Measurements from ENCODE around the gene LRRN3. TPM values are rescaled to one million over a fixed set of nuclear protein-coding genes. Genes with fewer than 3 reads are reported as not detected.

The LRRN3 gene
- total and polyA plus RNA-seq, 2 experiments from 2014 or later: 0.40 TPM; not detected in 1

DNA sequence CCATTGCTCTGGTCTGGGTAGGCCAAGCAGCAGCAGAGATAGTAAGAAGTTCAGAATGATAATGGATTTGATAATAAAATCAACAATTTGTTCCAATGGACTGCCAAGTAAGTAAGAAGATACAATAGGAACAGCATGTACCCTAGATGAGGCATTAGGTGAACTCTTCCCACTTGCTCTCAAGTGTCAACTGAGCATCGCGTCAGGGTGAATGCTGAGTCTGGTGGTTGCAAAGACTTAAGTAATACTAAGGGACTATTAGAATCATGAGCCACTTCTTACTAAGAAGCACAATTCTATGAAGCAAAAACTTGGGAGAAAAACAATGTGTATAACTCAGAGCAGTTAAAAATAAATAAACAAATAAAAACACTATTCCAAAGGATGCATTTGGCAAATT lies 54.5 kb downstream of the LRRN3 start:
- DNase-seq (ENCODE audit: low spot score): no peak
- H3K79me2 ChIP-seq (replicated peaks; ENCODE audit: insufficient read depth): no peaks in the 10 kb centered on the region
- no peaks in the 10 kb centered on the region for H3K9me2 ChIP-seq (ENCODE audit: insufficient read depth)
- Mint-ChIP-seq H3K27ac (no peak overlapping the region), H3K36me3 (ENCODE audit: low read depth) (no peaks in the 10 kb centered on the region), H3K27me3 (ENCODE audit: insufficient read depth, low read depth, poor library complexity) (peaks cover 2% of the 10 kb centered on the region), H3K9me3 (no peaks in the 10 kb centered on the region), H3K4me3 (no peak overlapping the region), H3K4me1 (0 out of 3 replicates have a peak, but pooled peaks cover 2% of the 10 kb centered on the region)
- H3K27me3 ChIP-seq (ENCODE audit: insufficient read depth): no peaks in the 10 kb centered on the region
- TF ChIP-seq ETS1 (IDR thresholded peaks at IDR 0.05) (no peak), POLR2AphosphoS5 (IDR thresholded peaks at IDR 0.05; ENCODE audit: low read depth) (no peak), CREB1 (CRISPR knock-in tag; IDR thresholded peaks at IDR 0.05; ENCODE audit: low read depth) (no peak), REST (IDR thresholded peaks at IDR 0.05; ENCODE audit: unreplicated experiment) (no peak), STAT1 (IDR thresholded peaks at IDR 0.05; ENCODE audit: unreplicated experiment) (no peak), ZNF114 (CRISPR knock-in tag; IDR thresholded peaks at IDR 0.05) (no peak), NANOG (IDR thresholded peaks at IDR 0.05; ENCODE audit: borderline replicate concordance) (no peak), EZH2phosphoT487 (IDR thresholded peaks at IDR 0.05; ENCODE audit: unreplicated experiment) (no peak), JUNB (IDR thresholded peaks at IDR 0.05; ENCODE audit: unreplicated experiment) (no peak), EZH2 (IDR thresholded peaks at IDR 0.05; ENCODE audit: low read depth, unreplicated experiment) (no peak)
- TF ChIP-seq, protein P1, sequence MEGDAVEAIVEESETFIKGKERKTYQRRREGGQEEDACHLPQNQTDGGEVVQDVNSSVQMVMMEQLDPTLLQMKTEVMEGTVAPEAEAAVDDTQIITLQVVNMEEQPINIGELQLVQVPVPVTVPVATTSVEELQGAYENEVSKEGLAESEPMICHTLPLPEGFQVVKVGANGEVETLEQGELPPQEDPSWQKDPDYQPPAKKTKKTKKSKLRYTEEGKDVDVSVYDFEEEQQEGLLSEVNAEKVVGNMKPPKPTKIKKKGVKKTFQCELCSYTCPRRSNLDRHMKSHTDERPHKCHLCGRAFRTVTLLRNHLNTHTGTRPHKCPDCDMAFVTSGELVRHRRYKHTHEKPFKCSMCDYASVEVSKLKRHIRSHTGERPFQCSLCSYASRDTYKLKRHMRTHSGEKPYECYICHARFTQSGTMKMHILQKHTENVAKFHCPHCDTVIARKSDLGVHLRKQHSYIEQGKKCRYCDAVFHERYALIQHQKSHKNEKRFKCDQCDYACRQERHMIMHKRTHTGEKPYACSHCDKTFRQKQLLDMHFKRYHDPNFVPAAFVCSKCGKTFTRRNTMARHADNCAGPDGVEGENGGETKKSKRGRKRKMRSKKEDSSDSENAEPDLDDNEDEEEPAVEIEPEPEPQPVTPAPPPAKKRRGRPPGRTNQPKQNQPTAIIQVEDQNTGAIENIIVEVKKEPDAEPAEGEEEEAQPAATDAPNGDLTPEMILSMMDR (conservative IDR thresholded peaks at IDR 0.05; ENCODE audit: low read depth in 2 of 2): no peak
- TF ChIP-seq, protein P2, sequence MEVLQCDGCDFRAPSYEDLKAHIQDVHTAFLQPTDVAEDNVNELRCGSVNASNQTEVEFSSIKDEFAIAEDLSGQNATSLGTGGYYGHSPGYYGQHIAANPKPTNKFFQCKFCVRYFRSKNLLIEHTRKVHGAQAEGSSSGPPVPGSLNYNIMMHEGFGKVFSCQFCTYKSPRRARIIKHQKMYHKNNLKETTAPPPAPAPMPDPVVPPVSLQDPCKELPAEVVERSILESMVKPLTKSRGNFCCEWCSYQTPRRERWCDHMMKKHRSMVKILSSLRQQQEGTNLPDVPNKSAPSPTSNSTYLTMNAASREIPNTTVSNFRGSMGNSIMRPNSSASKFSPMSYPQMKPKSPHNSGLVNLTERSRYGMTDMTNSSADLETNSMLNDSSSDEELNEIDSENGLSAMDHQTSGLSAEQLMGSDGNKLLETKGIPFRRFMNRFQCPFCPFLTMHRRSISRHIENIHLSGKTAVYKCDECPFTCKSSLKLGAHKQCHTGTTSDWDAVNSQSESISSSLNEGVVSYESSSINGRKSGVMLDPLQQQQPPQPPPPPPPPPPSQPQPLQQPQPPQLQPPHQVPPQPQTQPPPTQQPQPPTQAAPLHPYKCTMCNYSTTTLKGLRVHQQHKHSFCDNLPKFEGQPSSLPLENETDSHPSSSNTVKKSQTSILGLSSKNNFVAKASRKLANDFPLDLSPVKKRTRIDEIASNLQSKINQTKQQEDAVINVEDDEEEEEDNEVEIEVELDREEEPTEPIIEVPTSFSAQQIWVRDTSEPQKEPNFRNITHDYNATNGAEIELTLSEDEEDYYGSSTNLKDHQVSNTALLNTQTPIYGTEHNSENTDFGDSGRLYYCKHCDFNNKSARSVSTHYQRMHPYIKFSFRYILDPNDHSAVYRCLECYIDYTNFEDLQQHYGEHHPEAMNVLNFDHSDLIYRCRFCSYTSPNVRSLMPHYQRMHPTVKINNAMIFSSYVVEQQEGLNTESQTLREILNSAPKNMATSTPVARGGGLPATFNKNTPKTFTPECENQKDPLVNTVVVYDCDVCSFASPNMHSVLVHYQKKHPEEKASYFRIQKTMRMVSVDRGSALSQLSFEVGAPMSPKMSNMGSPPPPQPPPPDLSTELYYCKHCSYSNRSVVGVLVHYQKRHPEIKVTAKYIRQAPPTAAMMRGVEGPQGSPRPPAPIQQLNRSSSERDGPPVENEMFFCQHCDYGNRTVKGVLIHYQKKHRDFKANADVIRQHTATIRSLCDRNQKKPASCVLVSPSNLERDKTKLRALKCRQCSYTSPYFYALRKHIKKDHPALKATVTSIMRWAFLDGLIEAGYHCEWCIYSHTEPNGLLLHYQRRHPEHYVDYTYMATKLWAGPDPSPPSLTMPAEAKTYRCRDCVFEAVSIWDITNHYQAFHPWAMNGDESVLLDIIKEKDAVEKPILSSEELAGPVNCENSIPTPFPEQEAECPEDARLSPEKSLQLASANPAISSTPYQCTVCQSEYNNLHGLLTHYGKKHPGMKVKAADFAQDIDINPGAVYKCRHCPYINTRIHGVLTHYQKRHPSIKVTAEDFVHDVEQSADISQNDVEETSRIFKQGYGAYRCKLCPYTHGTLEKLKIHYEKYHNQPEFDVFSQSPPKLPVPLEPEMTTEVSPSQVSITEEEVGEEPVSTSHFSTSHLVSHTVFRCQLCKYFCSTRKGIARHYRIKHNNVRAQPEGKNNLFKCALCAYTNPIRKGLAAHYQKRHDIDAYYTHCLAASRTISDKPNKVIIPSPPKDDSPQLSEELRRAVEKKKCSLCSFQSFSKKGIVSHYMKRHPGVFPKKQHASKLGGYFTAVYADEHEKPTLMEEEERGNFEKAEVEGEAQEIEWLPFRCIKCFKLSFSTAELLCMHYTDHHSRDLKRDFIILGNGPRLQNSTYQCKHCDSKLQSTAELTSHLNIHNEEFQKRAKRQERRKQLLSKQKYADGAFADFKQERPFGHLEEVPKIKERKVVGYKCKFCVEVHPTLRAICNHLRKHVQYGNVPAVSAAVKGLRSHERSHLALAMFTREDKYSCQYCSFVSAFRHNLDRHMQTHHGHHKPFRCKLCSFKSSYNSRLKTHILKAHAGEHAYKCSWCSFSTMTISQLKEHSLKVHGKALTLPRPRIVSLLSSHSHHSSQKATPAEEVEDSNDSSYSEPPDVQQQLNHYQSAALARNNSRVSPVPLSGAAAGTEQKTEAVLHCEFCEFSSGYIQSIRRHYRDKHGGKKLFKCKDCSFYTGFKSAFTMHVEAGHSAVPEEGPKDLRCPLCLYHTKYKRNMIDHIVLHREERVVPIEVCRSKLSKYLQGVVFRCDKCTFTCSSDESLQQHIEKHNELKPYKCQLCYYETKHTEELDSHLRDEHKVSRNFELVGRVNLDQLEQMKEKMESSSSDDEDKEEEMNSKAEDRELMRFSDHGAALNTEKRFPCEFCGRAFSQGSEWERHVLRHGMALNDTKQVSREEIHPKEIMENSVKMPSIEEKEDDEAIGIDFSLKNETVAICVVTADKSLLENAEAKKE (CRISPR knock-in tag; IDR thresholded peaks at IDR 0.05): no peak
- no peak overlapping the region for H3K4me2 ChIP-seq
- H4K20me1 ChIP-seq (replicated peaks; ENCODE audit: insufficient read depth): no peaks in the 10 kb centered on the region
- H2AFZ ChIP-seq: no peak overlapping the region
- H3F3A ChIP-seq (replicated peaks; ENCODE audit: low read depth): no peaks in the 10 kb centered on the region
- no peak overlapping the region for H3K4me3 ChIP-seq
- H3K27ac ChIP-seq (ENCODE audit: low read depth): no peak overlapping the region
- H3K4me1 ChIP-seq (ENCODE audit: insufficient read depth): no peaks in the 10 kb centered on the region
- ATAC-seq: no peak
- H3K36me3 ChIP-seq (ENCODE audit: insufficient read depth): no peaks in the 10 kb centered on the region

Measured in GM23338 (cell line).